AG04450 (cell line): Measurements from ENCODE around the gene PPP2R2C. TPM values are rescaled to one million over a fixed set of nuclear protein-coding genes. Genes with fewer than 3 reads are reported as not detected.

Source experiments
- CTCF ChIA-PET: fragments of 300-600, 350-600 bp; formaldehyde crosslinking; extraction: SDS; loops from one replicate; lab custom pipeline; 2022; ENCODE audit warnings: antibody characterized with exemption, inconsistent platforms; lab: Charles Lee
- POLR2A ChIA-PET: fragments of 350-600 bp; formaldehyde crosslinking; extraction: SDS; loops from one replicate; lab custom pipeline; 2021; ENCODE audit warnings: antibody characterized with exemption, inconsistent platforms; lab: Yijun Ruan, JAX
- DNase-seq: peaks from one replicate; pipeline ENCODE4 v3.0.0-alpha.2; 2011; ENCODE audit warnings: low read depth, low spot score
- H3K27ac ChIP-seq: one replicate; pipeline ENCODE4 v1.5.1; 2012; ENCODE audit warnings: low read depth, low read length, control low read depth
- H3K27me3 ChIP-seq: one replicate; pipeline ENCODE4 v1.6.0; 2012; ENCODE audit warnings: low read length; ENCODE audit not compliant: control insufficient read depth, insufficient read depth
- H3K4me3 ChIP-seq: 2 replicates; pipeline ENCODE4 v1.5.1; 2011; ENCODE audit warnings: mild to moderate bottlenecking, low read depth, low read length, control low read depth
- H3K9me3 ChIP-seq: 2 replicates; pipeline ENCODE4 v1.5.1; 2012; ENCODE audit warnings: low read length; ENCODE audit not compliant: control insufficient read depth, insufficient read depth
- CTCF ChIP-seq: IDR thresholded peaks from 2 replicates; pipeline ENCODE4 v1.5.1; 2011; ENCODE audit warnings: low read depth, low read length, control low read depth, inconsistent platforms
- polyA plus RNA-seq: library from polyadenylated mRNA; depleted of rRNA; stranded (reverse); fragments of >200 nt; gene quantifications from 2 replicates; pipeline ENCODE4 v1.2.3, GENCODE V29; 2011

The PPP2R2C gene
- polyA plus RNA-seq, 1 experiment, result 0.07 TPM

- ChIA-PET CTCF (no interaction called here), POLR2A (no interaction called here)
- no peak for DNase-seq
- no peak for TF ChIP-seq CTCF
- H3K27ac ChIP-seq, result no peak overlapping the region
- H3K4me3 ChIP-seq, result no peak overlapping the region
- H3K27me3 ChIP-seq, result peaks cover 5% of the 10 kb centered on the region
- H3K9me3 ChIP-seq, result peaks cover 2% of the 10 kb centered on the region
Observed at GRCh38 chr4:6516281-6516680, 43.9 kb upstream of the PPP2R2C start.

GRCh38 chr4:6513678-6514077 lies 41.3 kb upstream of the PPP2R2C start:
- peaks cover 5% of the 10 kb centered on the region for H3K27me3 ChIP-seq
- H3K4me3 ChIP-seq, result no peak overlapping the region
- no peak for TF ChIP-seq CTCF
- peaks cover 8% of the 10 kb centered on the region for H3K9me3 ChIP-seq
- H3K27ac ChIP-seq, result no peak overlapping the region
- ChIA-PET POLR2A (no interaction called here), CTCF (no interaction called here)
- DNase-seq, result no peak

GRCh38 chr4:6509587-6509986 lies 37.2 kb upstream of the PPP2R2C start:
- Histone ChIP-seq H3K27me3 (no peaks in the 10 kb centered on the region), H3K9me3 (peaks cover 15% of the 10 kb centered on the region), H3K27ac (no peak overlapping the region), H3K4me3 (no peak overlapping the region)
- ChIA-PET CTCF (no interaction called here), POLR2A (no interaction called here)
- DNase-seq, result no peak
- no peak for TF ChIP-seq CTCF

GRCh38 chr4:6507345-6507744 lies 34.9 kb upstream of the PPP2R2C start:
- Histone ChIP-seq H3K27ac (no peak overlapping the region), H3K9me3 (peaks cover 15% of the 10 kb centered on the region), H3K4me3 (no peak overlapping the region), H3K27me3 (no peaks in the 10 kb centered on the region)
- CTCF ChIA-PET, result interaction anchor here (1.3 kb wide), 1 partner anchor 39 kb away, joined by 3 read pairs; no protein-coding TSS in a partner anchor
- POLR2A ChIA-PET, result no interaction called here
- no peak for TF ChIP-seq CTCF
- no peak for DNase-seq

GRCh38 chr4:6506616-6507140 lies 34.3 kb upstream of the PPP2R2C start:
- DNase-seq, result no peak
- Histone ChIP-seq H3K27ac (no peak overlapping the region), H3K4me3 (no peak overlapping the region), H3K9me3 (peaks cover 15% of the 10 kb centered on the region), H3K27me3 (no peaks in the 10 kb centered on the region)
- ChIA-PET POLR2A (no interaction called here), CTCF (interaction anchor here (1.3 kb wide), 1 partner anchor 40 kb away, joined by 3 read pairs; no protein-coding TSS in a partner anchor)
- no peak for TF ChIP-seq CTCF
